Mesendoderm (in vitro differentiated cells): ENCODE data around the gene UBE3D.

Experiments
- DNase-seq: peaks from one replicate; pipeline ENCODE4 v3.0.0; 2013
- H2AK5ac ChIP-seq: 2 replicates; pipeline ENCODE4 v1.6.1; 2013; ENCODE audit warnings: low read length, inconsistent platforms
- H2BK120ac ChIP-seq: 2 replicates; pipeline ENCODE4 v1.6.1; 2013; ENCODE audit warnings: low read depth, mild to moderate bottlenecking, low read length, moderate library complexity, mixed read lengths
- H2BK15ac ChIP-seq: replicated peaks from 2 replicates; pipeline ENCODE4 v1.6.1; 2013; ENCODE audit warnings: low read depth, mild to moderate bottlenecking, moderate library complexity
- H2BK5ac ChIP-seq: 2 replicates; pipeline ENCODE4 v1.6.1; 2013; ENCODE audit warnings: low read length, inconsistent platforms
- H3K18ac ChIP-seq: 2 replicates; pipeline ENCODE4 v1.6.1; 2013; ENCODE audit warnings: mild to moderate bottlenecking, low read length, mixed read lengths
- H3K23ac ChIP-seq: one replicate; pipeline ENCODE4 v1.6.1; 2013; ENCODE audit warnings: low read length
- H3K27ac ChIP-seq: 2 replicates; pipeline ENCODE4 v1.5.1; 2013; ENCODE audit warnings: low read depth, mild to moderate bottlenecking, inconsistent platforms, low read length, moderate library complexity
- H3K27me3 ChIP-seq: 2 replicates; pipeline ENCODE4 v1.6.1; 2013; ENCODE audit warnings: low read length, control low read depth, mild to moderate bottlenecking, inconsistent platforms; ENCODE audit not compliant: insufficient read depth, poor library complexity
- H3K36me3 ChIP-seq: 2 replicates; pipeline ENCODE4 v1.6.1; 2013; ENCODE audit warnings: low read length, inconsistent platforms; ENCODE audit not compliant: control insufficient read depth, insufficient read depth
- H3K4ac ChIP-seq: one replicate; pipeline ENCODE4 v1.6.1; 2013; ENCODE audit warnings: low read depth, mild to moderate bottlenecking, low read length, moderate library complexity
- H3K4me1 ChIP-seq: 2 replicates; pipeline ENCODE4 v1.6.1; 2013; ENCODE audit warnings: low read depth, low read length, inconsistent platforms; ENCODE audit not compliant: control insufficient read depth
- H3K4me2 ChIP-seq: 2 replicates; pipeline ENCODE4 v1.6.1; 2013; ENCODE audit warnings: low read length
- H3K4me3 ChIP-seq: 2 replicates; pipeline ENCODE4 v1.5.1; 2013; ENCODE audit warnings: mild to moderate bottlenecking, low read length
- H3K56ac ChIP-seq: one replicate; pipeline ENCODE4 v1.6.1; 2013; ENCODE audit warnings: low read length
- H3K79me1 ChIP-seq: 2 replicates; pipeline ENCODE4 v1.6.1; 2013; ENCODE audit warnings: low read length, inconsistent platforms
- H3K79me2 ChIP-seq: 2 replicates; pipeline ENCODE4 v1.6.1; 2013; ENCODE audit warnings: mild to moderate bottlenecking, low read length; ENCODE audit not compliant: control insufficient read depth, insufficient read depth
- H3K9ac ChIP-seq: 2 replicates; pipeline ENCODE4 v1.6.1; 2013; ENCODE audit warnings: low read length, inconsistent platforms
- H4K5ac ChIP-seq: one replicate; pipeline ENCODE4 v1.6.1; 2013; ENCODE audit warnings: low read length
- H4K8ac ChIP-seq: one replicate; pipeline ENCODE4 v1.6.1; 2013; ENCODE audit warnings: low read depth, mild to moderate bottlenecking, control low read depth, low read length, moderate library complexity
- WGBS: extraction: QIAGEN DNeasy Blood & Tissue Kit; methylation state at CpG from one replicate; pipeline ENCODE4 v1.1.7; 2013; ENCODE audit warnings: low lambda C conversion rate, missing lambda C conversion rate; ENCODE audit not compliant: insufficient coverage; ENCODE audit errors: extremely low coverage; 5-methylcytosine and 5-hydroxymethylcytosine counted together

The UBE3D gene

DNA sequence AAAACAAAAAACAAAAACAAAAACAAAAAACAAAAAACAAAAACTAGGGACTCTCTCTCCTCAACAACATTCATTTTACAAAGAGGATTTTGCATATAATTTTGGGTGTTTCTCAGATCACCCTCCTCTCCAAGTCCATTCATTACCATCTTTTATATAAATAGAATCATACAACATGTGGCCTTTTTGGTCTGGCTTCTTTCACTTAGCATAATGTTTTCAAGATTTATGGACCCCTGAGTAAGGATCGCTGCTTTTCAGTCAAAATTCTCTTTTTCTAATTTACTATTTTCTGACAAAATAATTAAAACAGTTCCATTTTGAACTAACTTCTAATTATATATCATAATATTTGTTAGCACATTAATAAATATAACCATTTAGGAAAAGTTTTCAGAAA, 94.8 kb downstream of the UBE3D start:
- Histone ChIP-seq H3K27ac (no peak overlapping the region), H4K5ac (no peak overlapping the region), H3K23ac (no peak overlapping the region), H4K8ac (no peak overlapping the region), H2BK15ac (no peak overlapping the region), H3K9ac (no peak overlapping the region), H3K4me2 (no peak overlapping the region), H3K27me3 (no peaks in the 10 kb centered on the region), H3K4me3 (no peak overlapping the region), H3K18ac (no peak overlapping the region), H3K79me1 (no peaks in the 10 kb centered on the region), H2BK120ac (no peak overlapping the region), H3K36me3 (no peaks in the 10 kb centered on the region), H2AK5ac (no peak overlapping the region), H3K79me2 (no peaks in the 10 kb centered on the region), H3K4ac (no peak overlapping the region), H3K4me1 (no peaks in the 10 kb centered on the region), H3K56ac (no peak overlapping the region), H2BK5ac (no peak overlapping the region)
- DNase-seq = no peak
- no CpG with 5 or more reads among the region's 1 CpG for WGBS

DNA sequence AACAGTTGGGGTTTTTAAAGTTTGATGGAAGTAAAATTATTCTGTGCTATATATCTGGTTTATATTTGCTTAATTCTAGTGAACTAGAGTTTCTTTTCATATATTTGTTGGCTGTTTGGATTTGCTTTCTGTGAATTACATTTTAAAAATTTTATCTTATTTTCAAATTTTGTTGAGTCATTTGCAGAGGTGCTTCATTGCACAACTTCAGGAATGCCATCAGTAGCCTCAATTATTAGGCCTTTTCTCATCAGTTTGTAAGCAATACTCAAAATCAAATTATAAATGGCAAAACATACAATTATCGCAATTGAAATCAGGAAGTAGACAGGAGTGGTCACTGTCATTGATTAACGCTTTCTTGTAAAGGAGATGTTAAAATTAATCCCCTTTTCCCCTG, 96.9 kb downstream of the UBE3D start:
- Histone ChIP-seq H3K9ac (no peak overlapping the region), H4K5ac (no peak overlapping the region), H4K8ac (no peak overlapping the region), H3K79me1 (no peaks in the 10 kb centered on the region), H3K4me2 (no peak overlapping the region), H3K23ac (no peak overlapping the region), H3K4me3 (no peak overlapping the region), H3K56ac (no peak overlapping the region), H2BK5ac (no peak overlapping the region), H3K79me2 (no peaks in the 10 kb centered on the region), H3K18ac (no peak overlapping the region), H3K27ac (no peak overlapping the region), H3K27me3 (no peaks in the 10 kb centered on the region), H3K36me3 (no peaks in the 10 kb centered on the region), H3K4ac (no peak overlapping the region), H3K4me1 (no peaks in the 10 kb centered on the region), H2BK120ac (no peak overlapping the region), H2BK15ac (no peak overlapping the region), H2AK5ac (no peak overlapping the region)
- DNase-seq = no peak
- no CpG with 5 or more reads among the region's 2 CpGs for WGBS

GRCh38 chr6:82963191-82963925, 102.3 kb downstream of the UBE3D start:
- H3K27ac ChIP-seq = no peak overlapping the region
- H3K23ac ChIP-seq = no peak overlapping the region
- H3K4ac ChIP-seq = no peak overlapping the region
- no peak overlapping the region for H2BK15ac ChIP-seq
- WGBS = no CpG with 5 or more reads among the region's 2 CpGs
- H3K79me1 ChIP-seq = no peaks in the 10 kb centered on the region
- H2BK5ac ChIP-seq = no peak overlapping the region
- H3K18ac ChIP-seq = no peak overlapping the region
- no peak overlapping the region for H4K5ac ChIP-seq
- DNase-seq = peak; percentile 11
- H2AK5ac ChIP-seq = no peak overlapping the region
- no peak overlapping the region for H3K9ac ChIP-seq
- H2BK120ac ChIP-seq = no peak overlapping the region
- no peak overlapping the region for H4K8ac ChIP-seq
- H3K27me3 ChIP-seq = no peaks in the 10 kb centered on the region
- peaks cover 9% of the 10 kb centered on the region for H3K4me1 ChIP-seq
- H3K56ac ChIP-seq = no peak overlapping the region
- H3K4me2 ChIP-seq = no peak overlapping the region
- H3K4me3 ChIP-seq = no peak overlapping the region
- no peaks in the 10 kb centered on the region for H3K79me2 ChIP-seq
- no peaks in the 10 kb centered on the region for H3K36me3 ChIP-seq

- Histone ChIP-seq H3K36me3 (no peaks in the 10 kb centered on the region), H2BK5ac (no peak overlapping the region), H2BK120ac (no peak overlapping the region), H2AK5ac (no peak overlapping the region), H3K4me2 (no peak overlapping the region), H3K9ac (no peak overlapping the region), H3K27me3 (no peaks in the 10 kb centered on the region), H3K27ac (peak overlapping the region; percentile 86), H3K23ac (no peak overlapping the region), H4K8ac (no peak overlapping the region), H3K79me2 (no peaks in the 10 kb centered on the region), H2BK15ac (no peak overlapping the region), H3K56ac (peak overlapping the region; percentile 30), H3K18ac (peak overlapping the region; percentile 87), H3K4me3 (no peak overlapping the region), H4K5ac (no peak overlapping the region), H3K79me1 (no peaks in the 10 kb centered on the region), H3K4ac (no peak overlapping the region), H3K4me1 (peaks cover 11% of the 10 kb centered on the region)
- no CpG with 5 or more reads among the region's 4 CpGs for WGBS
- DNase-seq = peak; percentile 92
Measured at GRCh38 chr6:82959385-82959941, 106.2 kb downstream of the UBE3D start.

- H2BK5ac ChIP-seq = no peak overlapping the region
- no CpG with 5 or more reads among the region's 1 CpG for WGBS
- no peak overlapping the region for H3K4me3 ChIP-seq
- no peaks in the 10 kb centered on the region for H3K79me2 ChIP-seq
- no peak overlapping the region for H4K5ac ChIP-seq
- H3K4me1 ChIP-seq = peaks cover 11% of the 10 kb centered on the region
- no peak overlapping the region for H3K9ac ChIP-seq
- H2BK120ac ChIP-seq = no peak overlapping the region
- no peak overlapping the region for H3K23ac ChIP-seq
- H3K18ac ChIP-seq = peak overlapping the region; percentile 75
- no peak for DNase-seq
- H2AK5ac ChIP-seq = no peak overlapping the region
- H3K56ac ChIP-seq = no peak overlapping the region
- H4K8ac ChIP-seq = peak overlapping the region; percentile 56
- no peak overlapping the region for H3K4ac ChIP-seq
- peak overlapping the region; percentile 36 for H2BK15ac ChIP-seq
- peak overlapping the region; percentile 43 for H3K27ac ChIP-seq
- H3K4me2 ChIP-seq = no peak overlapping the region
- H3K36me3 ChIP-seq = no peaks in the 10 kb centered on the region
- H3K27me3 ChIP-seq = no peaks in the 10 kb centered on the region
- H3K79me1 ChIP-seq = no peaks in the 10 kb centered on the region
Measured at GRCh38 chr6:82958551-82958950, 107.1 kb downstream of the UBE3D start.

DNA sequence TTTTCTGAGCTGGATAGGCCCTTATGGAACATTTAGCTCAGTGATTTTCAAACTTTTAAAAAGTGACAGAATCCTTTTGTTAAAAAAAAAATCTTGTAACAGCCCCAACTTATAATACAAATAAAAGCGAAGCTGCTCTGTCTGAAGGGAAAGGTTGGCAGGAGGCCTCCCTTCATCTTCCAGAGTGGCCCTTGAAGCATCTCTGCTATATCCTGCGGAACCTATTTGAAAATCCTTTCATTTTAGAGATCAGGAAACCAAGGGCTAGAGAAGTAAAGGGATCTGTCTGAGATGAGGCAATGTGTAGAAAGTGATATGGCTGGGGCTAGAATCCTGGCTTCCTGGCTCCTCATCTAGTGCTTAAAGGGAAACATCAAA, 107.8 kb downstream of the UBE3D start:
- Histone ChIP-seq H2BK120ac (no peak overlapping the region), H4K8ac (no peak overlapping the region), H3K9ac (no peak overlapping the region), H3K4me3 (no peak overlapping the region), H2AK5ac (no peak overlapping the region), H3K4ac (peak overlapping the region; percentile 55), H3K4me1 (peaks cover 11% of the 10 kb centered on the region), H3K56ac (no peak overlapping the region), H3K18ac (no peak overlapping the region), H3K23ac (no peak overlapping the region), H3K79me2 (no peaks in the 10 kb centered on the region), H3K27ac (no peak overlapping the region), H2BK5ac (no peak overlapping the region), H3K27me3 (no peaks in the 10 kb centered on the region), H3K36me3 (no peaks in the 10 kb centered on the region), H4K5ac (no peak overlapping the region), H3K4me2 (no peak overlapping the region), H2BK15ac (no peak overlapping the region), H3K79me1 (no peaks in the 10 kb centered on the region)
- no CpG with 5 or more reads among the region's 2 CpGs for WGBS
- DNase-seq = no peak
